GM19468 (cell line): ENCODE measurements around the gene LILRB1.
"Not testable (repeated sequence)": the region's sequence is repeated elsewhere in the genome, so short reads cannot be mapped to it uniquely, and the experiment has no call there.

Experiments
- ATAC-seq: cut with Tn5 transposase; IDR thresholded peaks from one replicate; pipeline ENCODE4 v1.9.1; 2021; ENCODE audit warnings: mild to moderate bottlenecking, moderate library complexity, moderate number of reproducible peaks; ENCODE audit not compliant: unreplicated experiment; ENCODE audit errors: extremely low read depth

LILRB1 gene

DNA sequence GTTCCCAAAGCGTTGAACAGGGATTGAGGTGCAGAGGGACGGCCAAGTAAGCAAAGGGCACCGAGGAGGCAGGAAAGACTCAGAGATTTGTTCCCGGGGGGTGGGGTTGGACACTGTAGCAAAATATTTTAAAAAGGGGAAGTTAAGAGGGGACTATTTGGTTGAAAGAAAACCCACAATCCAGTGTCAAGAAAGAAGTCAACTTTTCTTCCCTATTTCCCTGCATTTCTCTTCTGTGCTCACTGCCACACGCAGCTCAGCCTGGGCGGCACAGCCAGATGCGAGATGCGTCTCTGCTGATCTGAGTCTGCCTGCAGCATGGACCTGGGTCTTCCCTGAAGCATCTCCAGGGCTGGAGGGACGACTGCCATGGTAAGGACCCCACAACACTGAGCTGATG lies at the start of gene LILRB1:
Gene LILRB1 (plus strand): TSS at position 223 of the 400 bp plus-strand sequence. CDS start 590 bp downstream, outside the sequence.
- not testable (repeated sequence) for ATAC-seq

DNA sequence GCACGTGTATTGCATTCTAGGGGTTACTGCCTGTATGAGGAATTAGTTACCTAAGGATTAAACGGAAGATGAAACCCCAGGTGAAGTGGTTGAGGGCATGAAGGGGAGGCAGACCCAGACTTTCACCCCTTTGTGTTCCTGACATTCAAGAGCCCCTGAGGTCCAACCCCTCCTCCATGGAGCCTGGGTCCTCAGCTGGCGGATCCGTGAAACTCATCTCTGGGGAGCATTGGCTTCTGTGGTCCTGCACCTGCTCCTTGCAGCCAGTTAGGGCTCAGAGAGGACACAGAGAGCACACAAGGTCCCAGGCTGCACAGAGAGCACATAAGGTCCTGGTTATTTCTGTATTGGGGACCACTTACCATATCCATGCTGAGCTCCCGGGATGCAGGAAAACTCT lies 43.9 kb upstream of the LILRB1 start:
- ATAC-seq, result no peak

DNA sequence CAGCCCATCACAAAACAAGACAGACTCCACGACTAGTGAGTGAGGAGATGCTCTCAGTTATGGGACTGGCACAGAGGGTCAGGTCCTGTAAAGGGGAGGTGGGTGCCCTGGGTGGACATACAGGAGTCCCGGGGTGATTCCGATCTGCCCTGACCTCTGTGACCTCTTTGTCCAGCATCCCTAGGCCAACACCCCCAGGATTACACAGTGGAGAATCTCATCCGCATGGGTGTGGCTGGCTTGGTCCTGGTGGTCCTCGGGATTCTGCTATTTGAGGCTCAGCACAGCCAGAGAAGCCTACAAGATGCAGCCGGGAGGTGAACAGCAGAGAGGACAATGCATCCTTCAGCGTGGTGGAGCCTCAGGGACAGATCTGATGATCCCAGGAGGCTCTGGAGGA lies 43.3 kb upstream of the LILRB1 start:
- ATAC-seq, result no peak

DNA sequence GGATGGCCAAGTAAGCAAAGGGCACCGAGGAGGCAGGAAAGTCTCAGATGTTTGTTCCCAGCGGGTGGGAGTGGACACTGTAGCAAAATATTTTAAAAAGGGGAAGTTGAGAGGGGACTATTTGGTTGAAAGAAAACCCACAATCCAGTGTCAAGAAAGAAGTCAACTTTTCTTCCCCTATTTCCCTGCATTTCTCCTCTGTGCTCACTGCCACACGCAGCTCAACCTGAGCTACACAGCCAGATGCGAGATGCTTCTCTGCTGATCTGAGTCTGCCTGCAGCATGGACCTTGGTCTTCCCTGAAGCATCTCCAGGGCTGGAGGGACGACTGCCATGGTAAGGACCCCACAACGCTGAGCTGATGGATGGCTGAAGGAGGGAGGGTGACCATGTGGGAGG lies 36.8 kb upstream of the LILRB1 start, which contains the start of gene LILRA1:
Gene LILRA1 (plus strand): TSS at position 188 of the 400 bp plus-strand sequence. CDS start 613 bp downstream, outside the sequence.
- ATAC-seq, result not testable (repeated sequence)

DNA sequence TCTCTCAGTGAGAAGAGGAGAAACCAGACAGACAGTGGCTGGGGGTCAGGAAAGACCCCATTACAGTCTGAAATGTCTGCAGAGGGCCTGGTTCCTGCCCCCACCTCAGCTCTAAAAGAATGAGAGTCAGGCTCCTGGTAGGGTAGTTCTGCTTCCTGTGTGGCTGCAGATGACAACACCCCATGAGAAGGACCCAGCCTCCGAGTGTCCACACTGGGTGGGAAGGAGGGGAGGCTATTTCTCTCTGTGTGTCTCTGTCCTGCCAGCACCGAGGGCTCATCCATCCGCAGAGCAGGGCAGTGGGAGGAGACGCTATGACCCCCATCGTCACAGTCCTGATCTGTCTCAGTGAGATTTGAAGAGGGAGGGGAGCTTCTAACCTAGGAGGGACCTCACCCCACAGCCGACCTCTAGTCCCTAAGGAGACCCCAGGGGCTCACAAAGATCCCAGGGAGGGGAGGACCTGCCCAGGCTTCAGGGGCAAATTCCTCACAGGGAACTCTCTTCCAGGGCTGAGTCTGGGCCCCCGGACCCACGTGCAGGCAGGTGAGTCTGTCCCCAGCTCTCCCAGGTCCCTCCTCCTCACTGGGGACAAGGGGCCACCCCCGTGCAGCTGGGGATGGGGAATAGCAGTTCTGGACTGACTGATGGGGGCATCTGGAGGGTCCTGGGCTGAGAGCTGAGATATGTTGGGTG lies 36.2 kb upstream of the LILRB1 start:
- not testable (repeated sequence) for ATAC-seq

DNA sequence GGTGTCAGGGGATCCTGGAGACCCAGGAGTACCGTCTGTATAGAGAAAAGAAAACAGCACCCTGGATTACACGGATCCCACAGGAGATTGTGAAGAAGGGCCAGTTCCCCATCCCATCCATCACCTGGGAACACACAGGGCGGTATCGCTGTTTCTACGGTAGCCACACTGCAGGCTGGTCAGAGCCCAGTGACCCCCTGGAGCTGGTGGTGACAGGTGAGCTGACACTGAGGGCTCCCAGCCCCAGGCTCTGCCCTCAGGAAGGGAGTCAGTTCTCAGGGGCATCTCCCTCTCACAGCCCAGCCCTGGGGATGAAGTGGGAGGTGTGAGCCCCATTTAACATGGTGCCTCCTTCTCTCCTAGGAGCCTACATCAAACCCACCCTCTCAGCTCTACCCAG lies 35.5 kb upstream of the LILRB1 start:
- no peak for ATAC-seq

DNA sequence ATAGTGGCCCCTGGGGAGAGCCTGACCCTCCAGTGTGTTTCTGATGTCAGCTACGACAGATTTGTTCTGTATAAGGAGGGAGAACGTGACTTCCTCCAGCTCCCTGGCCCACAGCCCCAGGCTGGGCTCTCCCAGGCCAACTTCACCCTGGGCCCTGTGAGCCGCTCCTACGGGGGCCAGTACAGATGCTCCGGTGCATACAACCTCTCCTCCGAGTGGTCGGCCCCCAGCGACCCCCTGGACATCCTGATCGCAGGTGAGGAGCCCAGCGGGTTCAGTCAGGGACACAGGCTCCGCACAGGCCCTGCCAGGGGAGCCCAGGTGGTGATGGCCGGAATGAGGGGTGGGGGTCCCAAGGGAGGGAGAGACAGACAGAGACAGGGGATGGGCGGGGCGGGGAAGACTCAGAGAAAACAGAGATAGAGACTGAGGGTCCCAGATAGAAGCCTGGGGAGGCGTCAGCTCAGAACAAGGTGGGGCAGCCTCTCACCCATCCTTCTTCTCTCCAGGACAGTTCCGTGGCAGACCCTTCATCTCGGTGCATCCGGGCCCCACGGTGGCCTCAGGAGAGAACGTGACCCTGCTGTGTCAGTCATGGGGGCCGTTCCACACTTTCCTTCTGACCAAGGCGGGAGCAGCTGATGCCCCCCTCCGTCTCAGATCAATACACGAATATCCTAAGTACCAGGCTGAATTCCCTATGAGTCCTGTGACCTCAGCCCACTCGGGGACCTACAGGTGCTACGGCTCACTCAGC lies 34.4 kb upstream of the LILRB1 start:
- not testable (repeated sequence) for ATAC-seq

DNA sequence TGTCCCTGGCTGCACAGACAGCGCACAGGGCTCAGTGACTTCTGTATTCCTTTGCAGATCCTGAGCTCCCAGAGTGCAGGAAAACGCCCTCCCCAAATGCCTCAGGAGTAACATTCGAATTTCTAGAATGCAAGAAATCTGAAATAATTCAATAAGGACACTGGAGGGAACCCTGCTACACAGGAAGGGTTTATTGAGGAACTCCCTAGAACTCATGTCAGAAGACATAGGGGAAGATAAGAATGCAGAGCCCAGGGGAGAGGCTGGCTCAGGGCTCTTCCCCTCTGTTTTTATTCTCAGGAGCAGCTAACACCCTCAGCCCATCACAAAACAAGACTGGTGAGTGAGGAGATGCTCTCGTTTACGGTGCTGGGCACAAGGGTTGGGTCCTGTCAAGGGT lies 30.1 kb upstream of the LILRB1 start:
- no peak for ATAC-seq

DNA sequence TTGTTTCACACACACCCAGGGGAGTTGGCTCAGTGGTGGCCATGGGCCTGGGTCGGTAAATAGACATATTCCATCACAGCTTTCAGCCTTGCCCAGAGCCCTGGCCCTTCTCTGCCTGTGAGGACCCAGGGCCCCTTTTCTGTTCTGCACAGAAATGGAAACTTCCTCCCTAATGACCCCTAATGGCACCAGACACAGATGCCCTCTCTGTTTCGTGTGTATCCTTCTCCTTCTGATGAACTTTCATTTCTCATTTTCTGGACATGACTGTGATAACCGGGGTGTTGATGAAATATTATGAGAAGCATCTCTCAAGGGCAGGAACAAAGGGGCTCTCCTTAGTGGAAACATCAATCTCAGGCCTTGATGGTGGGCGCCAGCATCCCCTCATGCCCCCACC lies 24.1 kb upstream of the LILRB1 start:
- no peak for ATAC-seq

DNA sequence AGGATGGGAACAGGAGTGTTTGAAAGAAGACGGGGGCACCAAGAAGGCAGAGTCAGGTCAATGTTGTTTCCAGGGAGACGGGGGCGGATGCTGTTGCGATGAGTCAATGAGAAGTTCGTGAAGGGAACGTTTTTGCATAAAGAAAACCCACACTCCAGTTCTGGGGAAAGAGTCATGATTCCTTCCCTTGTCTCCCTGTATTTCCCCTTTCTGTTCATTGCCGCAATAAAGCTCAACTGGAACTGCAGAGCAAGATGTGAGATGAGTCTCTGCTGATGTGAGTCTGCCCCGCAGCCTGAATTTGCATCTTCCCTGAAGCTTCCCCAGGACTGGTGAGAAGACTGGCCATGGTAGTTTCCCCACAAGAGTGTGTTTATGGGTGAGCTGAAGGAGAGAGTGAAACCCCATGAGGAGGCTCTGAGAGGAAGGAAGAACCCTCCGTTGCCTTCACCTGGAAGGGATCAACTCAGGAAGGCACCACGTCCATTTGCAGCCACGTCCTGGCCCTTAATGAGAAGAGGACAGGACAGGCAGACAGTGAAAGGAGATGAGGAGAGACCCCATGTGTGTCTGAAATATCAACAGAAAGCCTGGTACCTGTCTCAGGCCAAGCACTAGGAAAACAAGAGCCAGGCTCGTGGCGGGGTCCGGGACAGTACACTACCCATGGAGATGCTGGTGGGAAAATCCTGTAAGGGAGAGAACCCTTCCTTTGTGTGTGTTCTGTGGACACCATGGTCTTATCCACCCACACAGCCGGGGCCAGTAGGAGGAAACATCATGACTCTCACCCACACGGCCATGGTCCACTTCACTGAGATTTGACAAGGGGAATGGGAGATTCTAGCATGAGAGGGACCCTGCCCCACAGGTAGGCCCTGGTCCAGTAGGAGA lies 23.1 kb upstream of the LILRB1 start:
- ATAC-seq, result no peak

DNA sequence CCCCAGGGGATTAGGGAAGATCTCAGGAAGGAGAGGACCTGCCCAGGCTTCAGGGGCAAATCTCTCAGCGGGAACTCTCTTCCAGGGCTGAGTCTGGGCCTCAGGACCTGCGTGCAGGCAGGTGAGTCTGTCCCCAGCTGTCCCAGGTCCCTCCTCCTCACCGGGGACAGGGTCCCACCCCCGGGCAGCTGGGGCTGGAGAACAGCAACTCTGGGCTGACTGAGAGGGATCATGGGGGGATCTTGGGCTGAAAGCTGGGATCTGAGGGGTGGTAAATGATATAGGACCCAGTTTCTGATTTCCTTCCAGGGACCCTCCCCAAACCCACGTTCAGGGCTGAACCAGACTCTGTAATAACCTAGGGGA lies 22.5 kb upstream of the LILRB1 start:
- no peak for ATAC-seq

DNA sequence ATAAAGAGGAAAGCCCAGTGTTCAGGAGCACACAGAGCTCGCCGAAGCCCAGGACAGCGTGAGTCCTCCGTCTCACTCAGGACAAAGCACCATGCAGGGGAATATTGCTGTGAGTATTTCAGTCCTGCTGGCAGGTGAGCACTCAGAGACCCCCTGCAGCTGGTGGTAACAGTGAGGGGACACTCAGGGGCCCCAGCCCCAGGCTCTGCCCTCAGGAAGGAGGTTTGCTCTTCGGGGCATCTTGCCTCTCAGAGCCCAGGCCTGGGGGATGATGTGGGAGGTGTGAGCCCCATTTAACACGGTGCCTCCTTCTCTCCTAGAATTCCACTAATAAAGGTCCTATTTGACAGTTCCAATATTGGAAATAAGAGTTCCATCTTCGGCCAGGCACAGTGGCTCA lies 22.1 kb upstream of the LILRB1 start:
- no peak for ATAC-seq

DNA sequence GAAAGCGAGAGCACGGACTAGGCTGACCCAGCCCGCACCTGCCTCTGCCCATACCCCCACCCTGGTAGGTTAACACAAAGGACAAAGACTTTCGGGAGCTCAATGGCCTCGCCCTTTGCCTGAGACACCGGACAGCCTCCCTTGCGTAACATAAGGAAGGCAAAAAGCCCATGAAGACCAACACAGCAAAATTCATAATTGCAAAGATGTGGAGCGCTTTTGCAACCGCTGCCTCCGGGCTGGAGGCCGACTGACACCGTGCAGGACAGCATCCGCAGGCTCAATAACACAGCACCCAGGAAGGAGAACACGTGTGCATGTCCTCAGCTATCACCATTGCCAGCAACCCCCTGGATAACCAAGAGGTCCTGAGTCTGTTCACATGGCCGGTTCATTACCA lies 21.5 kb upstream of the LILRB1 start:
- ATAC-seq, result no peak

DNA sequence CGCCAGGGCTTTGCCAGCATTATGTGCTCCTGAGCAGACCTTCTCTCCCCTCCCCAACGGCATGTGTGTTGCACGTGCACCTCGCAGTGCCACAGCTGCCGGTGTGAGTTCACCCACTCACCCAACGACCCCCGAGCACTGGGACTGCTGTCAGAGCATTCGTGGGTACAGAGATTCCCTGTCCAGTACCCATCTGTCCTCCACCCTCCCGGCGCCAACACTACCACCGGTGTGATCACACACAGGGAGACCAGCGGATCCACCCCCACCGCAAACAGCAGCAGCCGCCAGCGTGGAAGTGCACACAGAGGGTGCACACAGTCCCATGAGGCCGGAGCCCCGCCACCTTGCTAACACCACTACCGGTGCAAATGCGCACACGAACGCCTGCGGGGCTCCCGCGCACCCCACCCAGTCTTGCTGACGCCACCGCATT lies 20.9 kb upstream of the LILRB1 start:
- ATAC-seq, result no peak

DNA sequence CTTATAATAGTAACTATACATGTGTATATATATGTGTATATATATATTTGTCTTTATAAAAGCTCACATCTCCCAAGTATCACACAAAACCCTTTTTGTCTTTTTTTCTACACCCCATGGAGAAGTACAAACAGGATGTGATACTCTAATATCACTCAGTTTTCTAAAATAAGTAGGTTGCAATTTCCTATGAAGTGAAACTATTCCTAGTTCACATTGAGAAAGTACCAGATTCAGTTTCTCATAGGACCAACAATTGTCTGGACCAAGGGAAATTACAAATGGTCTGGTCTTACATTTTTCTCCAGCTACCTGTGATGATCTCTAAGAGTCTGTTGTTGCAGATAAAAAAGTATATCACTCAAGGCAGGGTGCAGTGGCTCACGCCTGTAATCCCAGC lies 17.9 kb upstream of the LILRB1 start:
- ATAC-seq, result no peak

DNA sequence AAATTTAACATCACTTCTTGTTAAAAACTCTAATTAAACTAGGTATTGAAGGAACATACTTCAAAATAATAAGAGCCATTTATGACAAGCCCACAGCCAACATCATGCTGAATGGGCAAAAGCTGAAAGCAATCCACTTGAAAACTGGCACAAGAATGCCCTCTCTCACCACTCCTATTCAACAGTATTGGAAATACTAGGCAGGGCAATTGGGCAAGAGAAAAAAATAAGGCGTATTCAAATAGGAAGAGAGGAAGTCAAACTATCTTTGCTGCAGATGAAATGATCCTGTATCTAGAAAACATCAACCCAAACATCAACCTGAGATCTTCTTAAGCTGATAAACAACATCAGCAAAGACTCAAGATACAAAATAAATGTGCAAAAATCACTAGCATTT lies 15.6 kb upstream of the LILRB1 start:
- no peak for ATAC-seq

DNA sequence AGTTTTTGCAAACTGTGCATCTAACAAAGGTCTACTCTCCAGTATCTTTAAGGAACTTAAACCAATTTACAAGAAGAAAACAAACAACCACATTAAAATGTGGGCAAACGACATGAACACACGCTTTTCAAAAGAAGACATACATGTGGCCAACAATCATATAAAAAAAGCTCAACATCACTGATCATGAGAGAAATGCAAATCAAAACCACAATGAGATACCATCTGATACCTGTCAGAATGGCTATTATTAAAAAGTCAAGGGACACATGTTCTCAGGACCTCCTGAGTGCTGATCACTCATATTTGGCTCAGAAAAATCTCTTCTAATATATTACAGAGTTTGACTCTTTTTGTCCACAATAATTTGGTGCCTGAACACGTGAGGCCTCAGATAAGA lies 14.2 kb upstream of the LILRB1 start:
- no peak for ATAC-seq

DNA sequence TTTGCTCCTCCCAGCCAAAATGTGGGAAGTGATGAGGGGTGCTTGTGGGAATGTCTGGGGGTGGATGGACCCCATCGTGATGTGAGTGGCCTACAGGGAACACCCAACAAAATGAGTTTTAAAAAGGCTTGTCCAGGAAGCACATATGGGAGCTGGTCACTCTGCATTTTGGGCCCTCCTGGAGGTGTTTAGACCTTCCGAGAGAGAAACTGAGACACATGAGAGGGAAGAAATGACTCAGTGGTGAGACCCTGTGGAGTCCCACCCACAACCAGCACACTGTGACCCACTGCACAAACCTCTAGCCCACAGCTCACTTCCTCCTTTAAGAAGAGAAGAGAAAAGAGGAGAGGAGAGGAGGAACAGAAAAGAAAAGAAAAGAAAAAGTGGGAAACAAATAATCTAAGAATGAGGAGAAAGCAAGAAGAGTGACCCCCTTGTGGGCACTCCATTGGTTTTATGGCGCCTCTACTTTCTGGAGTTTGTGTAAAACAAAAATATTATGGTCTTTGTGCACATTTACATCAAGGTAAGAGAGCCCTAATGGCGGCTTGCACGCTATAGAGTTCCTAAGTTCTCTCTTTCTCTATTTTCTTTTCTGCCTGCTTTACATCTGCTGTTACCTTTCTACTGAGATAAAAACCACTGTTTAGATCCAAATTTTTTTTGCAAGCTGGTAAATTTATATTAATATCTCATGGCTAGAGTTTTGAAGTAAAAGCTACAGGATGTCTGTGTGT lies 13.3 kb upstream of the LILRB1 start:
- no peak for ATAC-seq

DNA sequence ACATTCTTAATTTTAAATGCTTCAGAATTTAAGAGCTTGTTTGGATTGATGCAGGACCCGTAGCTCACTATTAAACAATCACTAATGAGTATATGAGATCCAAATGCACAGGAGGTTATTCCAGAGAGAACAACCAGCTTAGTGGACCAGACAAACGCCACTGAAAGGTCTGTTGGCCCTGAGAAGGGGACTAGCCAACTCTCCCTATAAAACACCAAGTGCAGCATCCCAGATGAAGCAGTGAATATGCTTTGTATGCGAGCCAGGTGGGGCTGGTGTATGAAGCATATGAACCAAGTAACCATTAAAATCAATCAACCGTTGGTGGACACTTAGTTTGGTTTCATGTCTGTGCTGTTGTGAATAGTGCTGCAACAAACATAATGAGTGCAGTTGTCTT lies 9.8 kb upstream of the LILRB1 start:
- no peak for ATAC-seq

DNA sequence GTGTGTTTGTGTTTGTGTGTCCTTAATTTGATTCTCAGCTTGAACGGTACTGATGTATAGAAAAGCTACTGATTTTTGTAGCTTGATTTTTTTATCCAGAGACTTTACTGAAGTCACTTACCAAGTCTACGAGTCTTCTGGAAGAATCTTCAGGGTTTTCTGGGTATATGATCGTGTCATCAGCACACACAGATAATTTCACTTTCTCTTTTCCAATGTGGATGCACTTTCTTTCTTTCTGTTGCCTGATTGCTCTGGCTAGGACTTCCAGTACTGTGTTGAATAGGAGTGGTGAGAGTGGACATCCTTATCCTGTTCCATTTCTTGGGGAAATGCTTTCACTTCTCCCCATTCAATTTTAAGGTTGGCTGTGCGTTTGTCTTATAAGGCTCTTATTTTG lies 7.9 kb upstream of the LILRB1 start:
- ATAC-seq, result no peak
